GM19467 (cell line): Measurements from ENCODE around the gene STAT4.
A peak's percentile ranks its signal among the peaks of the same experiment; 100 is the strongest.

ENCODE experiments used
- ATAC-seq: cut with Tn5 transposase; IDR thresholded peaks from one replicate; pipeline ENCODE4 v1.9.1; 2021; ENCODE audit warnings: mild to moderate bottlenecking, moderate library complexity; ENCODE audit not compliant: unreplicated experiment

Gene STAT4

GRCh38 chr2:191020221-191020741, 130.5 kb downstream of the STAT4 start:
- ATAC-seq = peak; percentile 67

GRCh38 chr2:191019376-191019775, 131.4 kb downstream of the STAT4 start:
- no peak for ATAC-seq

- no peak for ATAC-seq
Observed at GRCh38 chr2:191018643-191019119, 132.1 kb downstream of the STAT4 start.

DNA sequence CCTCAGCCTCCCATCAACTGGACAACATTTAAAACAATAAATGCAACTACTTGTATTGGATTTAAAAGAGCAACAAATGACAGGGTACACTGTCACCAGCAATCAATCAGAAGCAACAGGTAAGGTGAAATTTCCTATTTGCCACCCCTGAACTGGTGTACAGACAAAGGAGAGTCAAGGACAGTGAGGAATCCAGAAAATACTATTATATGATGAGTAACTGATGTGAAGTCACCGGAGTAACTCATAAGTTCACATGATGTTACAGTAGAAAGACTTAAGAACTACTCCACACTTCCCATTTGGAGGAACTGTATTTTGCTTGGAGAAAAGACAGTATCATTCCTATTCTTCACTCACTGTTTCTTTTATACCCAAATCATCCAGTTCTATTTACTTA, 132.7 kb downstream of the STAT4 start:
- no peak for ATAC-seq

- ATAC-seq = no peak
Observed at GRCh38 chr2:191015831-191016230, 135.0 kb downstream of the STAT4 start.

DNA sequence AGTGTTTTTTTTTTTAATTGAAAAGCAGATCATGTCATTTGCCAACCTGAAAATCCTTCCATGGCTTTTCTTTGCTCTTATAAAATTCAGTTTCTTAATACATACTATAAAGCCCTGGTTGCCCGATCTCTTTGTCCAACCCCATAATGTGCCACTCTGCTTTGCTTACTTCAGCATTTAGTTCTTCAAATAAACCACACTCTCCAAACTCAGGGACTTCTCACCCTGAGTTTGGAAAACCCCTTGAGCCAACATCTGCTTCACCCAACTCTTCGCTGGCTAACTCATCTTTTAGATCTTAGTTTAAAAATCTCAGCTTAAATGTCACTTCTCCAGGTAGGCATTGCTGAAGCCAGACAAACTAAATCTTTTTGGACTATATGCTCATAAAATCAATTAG, 135.6 kb downstream of the STAT4 start:
- no peak for ATAC-seq

DNA sequence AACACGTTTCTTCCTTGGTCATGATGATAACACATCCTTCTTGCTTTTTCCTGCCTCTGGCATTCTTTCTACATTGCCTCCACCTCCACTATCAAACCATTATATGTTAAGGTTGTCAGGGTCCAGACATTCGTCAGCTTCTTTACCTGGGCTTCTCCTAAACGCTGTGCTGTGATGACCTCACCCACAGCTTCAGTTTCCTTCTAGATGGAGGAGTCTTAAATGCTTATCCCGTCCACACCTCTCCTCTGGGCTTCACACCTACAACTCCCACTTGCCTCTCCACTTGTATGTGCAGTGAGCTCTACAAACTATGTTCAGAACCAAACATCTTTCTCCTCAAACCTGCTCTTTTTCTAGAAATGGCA, 136.2 kb downstream of the STAT4 start:
- ATAC-seq = no peak

- ATAC-seq = peak; percentile 80
Observed at GRCh38 chr2:191013932-191014652, 136.7 kb downstream of the STAT4 start, which contains the start of gene STAT1. Gene STAT1 (minus strand): TSS chr2:191014171. CDS start chr2:191010003, 4,168 bp downstream.

GRCh38 chr2:191013682-191013931, 137.2 kb downstream of the STAT4 start:
- ATAC-seq = no peak

- no peak for ATAC-seq
Observed at GRCh38 chr2:191012845-191013681, 137.7 kb downstream of the STAT4 start.

DNA sequence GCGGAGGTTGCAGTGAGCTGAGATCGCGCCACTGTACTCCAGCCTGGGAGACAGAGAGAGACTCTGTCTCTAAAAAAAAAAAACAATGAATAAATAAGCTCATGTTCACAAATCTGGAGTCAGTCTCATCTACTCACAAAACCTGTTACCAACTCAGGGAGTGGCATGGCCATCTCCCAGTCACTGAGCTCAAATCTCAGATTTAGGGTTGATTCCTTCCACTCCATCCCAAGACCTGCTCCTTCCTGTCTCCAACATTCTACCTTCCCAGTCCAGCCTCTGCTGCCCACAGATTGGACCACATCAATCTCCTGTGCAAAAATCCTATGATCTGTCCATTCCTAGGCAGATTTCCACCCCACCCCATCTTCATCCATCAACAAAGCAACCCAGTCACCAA, 138.4 kb downstream of the STAT4 start:
- ATAC-seq = no peak

- no peak for ATAC-seq
Observed at GRCh38 chr2:191010887-191011885, 139.6 kb downstream of the STAT4 start.

GRCh38 chr2:191009541-191010374, 141.0 kb downstream of the STAT4 start:
- no peak for ATAC-seq

DNA sequence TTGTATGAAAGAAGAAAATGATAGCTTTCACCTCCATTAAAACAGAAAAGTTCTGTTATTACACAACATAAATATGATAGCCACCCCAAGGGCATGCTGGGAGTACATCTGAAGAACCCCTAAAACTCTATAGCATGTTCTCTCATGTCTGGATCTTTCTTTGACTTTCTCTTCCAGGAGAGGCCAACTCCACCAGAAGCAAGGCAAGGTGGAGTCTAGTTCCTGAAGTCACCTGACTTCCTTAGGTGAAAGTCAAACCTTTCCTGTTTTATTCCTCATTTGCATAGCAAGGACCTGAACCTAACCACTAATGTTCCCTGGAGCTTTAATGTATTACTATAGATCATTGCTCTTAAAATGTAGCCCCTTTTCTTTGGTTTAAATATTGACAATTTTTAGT, 142.5 kb downstream of the STAT4 start:
- ATAC-seq = no peak

GRCh38 chr2:191006997-191007783, 143.6 kb downstream of the STAT4 start:
- no peak for ATAC-seq

GRCh38 chr2:191006297-191006696, 144.5 kb downstream of the STAT4 start:
- no peak for ATAC-seq

DNA sequence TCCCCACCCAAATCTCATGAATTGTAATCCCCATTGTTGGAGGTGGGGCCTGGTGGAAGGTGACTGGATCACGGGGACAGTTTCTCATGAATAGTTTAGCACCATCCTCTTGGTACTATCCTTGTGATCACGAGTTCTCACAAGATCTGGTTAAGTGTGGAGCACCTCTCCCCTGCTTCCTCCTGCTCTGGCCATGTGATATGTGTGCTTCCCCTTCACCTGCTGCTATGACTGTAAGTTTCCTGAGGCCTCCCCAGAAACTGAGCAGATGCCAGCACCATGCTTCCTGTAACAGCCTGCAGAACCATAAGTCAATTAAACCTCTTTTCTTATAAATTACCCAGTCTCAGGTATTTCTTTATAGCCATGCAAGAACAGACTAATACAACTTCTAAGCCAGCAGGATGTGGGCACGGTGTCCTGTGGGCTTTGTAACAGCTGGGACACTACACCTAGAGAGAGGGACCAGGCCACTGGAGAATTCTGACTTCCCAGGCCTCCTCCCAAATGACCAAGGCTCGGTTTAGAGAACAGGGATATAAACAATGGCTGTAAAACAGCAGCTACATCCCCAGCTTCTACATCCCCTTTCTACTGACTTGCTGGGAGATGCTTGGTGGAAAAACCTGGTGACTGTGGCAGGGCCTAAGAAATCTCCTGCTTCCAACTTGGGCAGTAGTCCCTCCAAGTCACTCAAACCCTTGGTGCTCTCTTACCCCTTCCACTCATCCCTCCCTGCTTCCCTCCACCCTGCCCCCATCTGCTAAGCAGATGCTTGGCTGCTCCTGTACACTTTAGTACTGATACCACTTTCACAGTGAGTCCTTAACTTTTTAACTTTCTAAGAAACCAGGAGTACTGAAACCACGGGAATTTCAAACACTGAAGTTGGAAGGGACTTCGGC, 147.1 kb downstream of the STAT4 start:
- no peak for ATAC-seq

- ATAC-seq = no peak
Observed at GRCh38 chr2:191001624-191002023, 149.2 kb downstream of the STAT4 start.
